HFFc6 (cell line): Measurements from ENCODE around the gene MMP25. TPM values are rescaled to one million over a fixed set of nuclear protein-coding genes. Genes with fewer than 3 reads are reported as not detected.

Source experiments
- DNase-seq: peaks from one replicate; pipeline ENCODE4 v3.0.0-alpha.2; 2018
- H3K27ac Mint-ChIP-seq: 2 replicates; pipeline ENCODE4 v1.8.0; 2020; ENCODE audit warnings: mild to moderate bottlenecking, mixed read lengths
- H3K27me3 Mint-ChIP-seq: 2 replicates; pipeline ENCODE4 v1.8.0; 2021; ENCODE audit warnings: mild to moderate bottlenecking, moderate library complexity, mixed read lengths; ENCODE audit not compliant: insufficient read depth
- H3K36me3 Mint-ChIP-seq: 2 replicates; pipeline ENCODE4 v1.8.0; 2021; ENCODE audit warnings: low read depth, mixed read lengths
- H3K4me1 Mint-ChIP-seq: 2 replicates; pipeline ENCODE4 v1.8.0; 2020; ENCODE audit warnings: low read depth, mixed read lengths
- H3K4me3 Mint-ChIP-seq: 2 replicates; pipeline ENCODE4 v1.8.0; 2020; ENCODE audit warnings: mild to moderate bottlenecking, moderate library complexity, mixed read lengths
- H3K9me3 Mint-ChIP-seq: 2 replicates; pipeline ENCODE4 v1.8.0; 2020; ENCODE audit warnings: mild to moderate bottlenecking, mixed read lengths
- CTCF ChIP-seq: fragments of 200-600 bp; sonication (generic); IDR thresholded peaks from 2 replicates; pipeline ENCODE4 v1.5.0; 2021; ENCODE audit warnings: antibody characterized with exemption, mild to moderate bottlenecking
- total RNA-seq, 6 experiments: library from RNA; stranded (reverse); fragmentation: NEBNext Ultra II Directional; extraction: Animal tissue kit (Norgen Biotek cat#: 25700); gene quantifications; 2 replicates in 1 of 6; 3 replicates in 5 of 6; pipeline ENCODE4 v1.2.3, GENCODE V29; 2021

MMP25 gene
- total RNA-seq, 6 experiments from 2014 or later = 0.05 to 0.17 (median 0.07) TPM; not detected in 3

- peak; percentile 61 for TF ChIP-seq CTCF
- Mint-ChIP-seq H3K27ac (no peak within 1 kb of the TSS), H3K4me3 (no peak within 1 kb of the TSS), H3K9me3 (no peaks in the 10 kb centered on the region), H3K4me1 (peaks cover 25% of the 10 kb centered on the region), H3K36me3 (peaks cover 28% of the 10 kb centered on the region), H3K27me3 (peaks cover 27% of the 10 kb centered on the region)
- no peak for DNase-seq
These were observed 28.4 kb upstream of the MMP25 start, which contains the start of gene CLDN6 for GRCh38 chr16:3017794-3018506. Gene CLDN6, minus strand, starts transcription at chr16:3018183. Its CDS starts 2,162 bp downstream, at chr16:3016021.

GRCh38 chr16:3019594-3020246, 26.6 kb upstream of the MMP25 start:
- H3K27me3 Mint-ChIP-seq = peaks cover 31% of the 10 kb centered on the region
- H3K4me3 Mint-ChIP-seq = peak overlapping the region; percentile 99
- DNase-seq = no peak
- peaks cover 11% of the 10 kb centered on the region for H3K9me3 Mint-ChIP-seq
- TF ChIP-seq CTCF = no peak
- H3K4me1 Mint-ChIP-seq = peaks cover 33% of the 10 kb centered on the region
- peaks cover 35% of the 10 kb centered on the region for H3K36me3 Mint-ChIP-seq
- H3K27ac Mint-ChIP-seq = peak overlapping the region; percentile 98

GRCh38 chr16:3020247-3020603, 26.1 kb upstream of the MMP25 start, which contains the start of gene TNFRSF12A:
Gene TNFRSF12A, plus strand, starts transcription at chr16:3020368. Its CDS starts 30 bp downstream, at chr16:3020398.
- Mint-ChIP-seq H3K9me3 (peaks cover 11% of the 10 kb centered on the region), H3K36me3 (peaks cover 35% of the 10 kb centered on the region), H3K4me1 (peaks cover 33% of the 10 kb centered on the region), H3K27me3 (peaks cover 35% of the 10 kb centered on the region), H3K27ac (peak within 1 kb of the TSS; percentile 98), H3K4me3 (peak within 1 kb of the TSS; percentile 99)
- TF ChIP-seq CTCF = no peak; the same call in 1 of the 2 replicates
- DNase-seq = peak; percentile 61

GRCh38 chr16:3020604-3021448, 25.5 kb upstream of the MMP25 start:
- no peak for TF ChIP-seq CTCF
- Mint-ChIP-seq H3K36me3 (peaks cover 39% of the 10 kb centered on the region), H3K4me3 (peak overlapping the region; percentile 99), H3K27ac (peak overlapping the region; percentile 98), H3K4me1 (peaks cover 33% of the 10 kb centered on the region), H3K9me3 (peaks cover 11% of the 10 kb centered on the region), H3K27me3 (peaks cover 40% of the 10 kb centered on the region)
- DNase-seq = peak; percentile 86

GRCh38 chr16:3021449-3022207, 24.7 kb upstream of the MMP25 start:
- Mint-ChIP-seq H3K27ac (peak overlapping the region; percentile 98), H3K9me3 (peaks cover 11% of the 10 kb centered on the region), H3K27me3 (peaks cover 46% of the 10 kb centered on the region), H3K36me3 (peaks cover 42% of the 10 kb centered on the region), H3K4me1 (peaks cover 33% of the 10 kb centered on the region), H3K4me3 (peak overlapping the region; percentile 99)
- peak; percentile 95 for DNase-seq
- peak; percentile 66; the same call in 1 of the 2 replicates for TF ChIP-seq CTCF
